ENCODE data around the gene SQOR. TPM values are rescaled to one million over a fixed set of nuclear protein-coding genes. Genes with fewer than 3 reads are reported as not detected.

SQOR gene
- total RNA-seq, 4 donors from 2014 or later: 66.6 to 96.3 (median 87.1) TPM

- WGBS, 2 donors (ENCODE audit: low coverage in 1 of 2): 80 to 100% methylated on average over 2 of the region's 2 CpGs
- peaks cover 0 to 20% of the 10 kb centered on the region in 2 donors for H3K36me3 ChIP-seq
- no peak overlapping the region for H3K27ac ChIP-seq
Observed at GRCh38 chr15:45657254-45657653, 22.4 kb downstream of the SQOR start.

GRCh38 chr15:45657764-45658545 lies 23.1 kb downstream of the SQOR start:
- Histone ChIP-seq H3K27me3 (no peaks in the 10 kb centered on the region), H3K4me3 (no peak overlapping the region), H3K27ac (no peak overlapping the region), H3K4me1 (peaks cover 2 to 56% (median 18%) of the 10 kb centered on the region in 3 donors), H3K36me3 (peaks cover 0 to 27% of the 10 kb centered on the region in 2 donors), H3K9me3 (no peaks in the 10 kb centered on the region)
- no peak for ATAC-seq
- 43 to 82% methylated on average over 3 to 5 of the region's 8 CpGs for WGBS, 2 donors (ENCODE audit: low coverage in 1 of 2)
- TF ChIP-seq EP300 (IDR thresholded peaks at IDR 0.05): no peak
- TF ChIP-seq POLR2AphosphoS5 (IDR thresholded peaks at IDR 0.05): no peak
- no peak for TF ChIP-seq POLR2A (IDR thresholded peaks at IDR 0.05)
- TF ChIP-seq, protein P1, sequence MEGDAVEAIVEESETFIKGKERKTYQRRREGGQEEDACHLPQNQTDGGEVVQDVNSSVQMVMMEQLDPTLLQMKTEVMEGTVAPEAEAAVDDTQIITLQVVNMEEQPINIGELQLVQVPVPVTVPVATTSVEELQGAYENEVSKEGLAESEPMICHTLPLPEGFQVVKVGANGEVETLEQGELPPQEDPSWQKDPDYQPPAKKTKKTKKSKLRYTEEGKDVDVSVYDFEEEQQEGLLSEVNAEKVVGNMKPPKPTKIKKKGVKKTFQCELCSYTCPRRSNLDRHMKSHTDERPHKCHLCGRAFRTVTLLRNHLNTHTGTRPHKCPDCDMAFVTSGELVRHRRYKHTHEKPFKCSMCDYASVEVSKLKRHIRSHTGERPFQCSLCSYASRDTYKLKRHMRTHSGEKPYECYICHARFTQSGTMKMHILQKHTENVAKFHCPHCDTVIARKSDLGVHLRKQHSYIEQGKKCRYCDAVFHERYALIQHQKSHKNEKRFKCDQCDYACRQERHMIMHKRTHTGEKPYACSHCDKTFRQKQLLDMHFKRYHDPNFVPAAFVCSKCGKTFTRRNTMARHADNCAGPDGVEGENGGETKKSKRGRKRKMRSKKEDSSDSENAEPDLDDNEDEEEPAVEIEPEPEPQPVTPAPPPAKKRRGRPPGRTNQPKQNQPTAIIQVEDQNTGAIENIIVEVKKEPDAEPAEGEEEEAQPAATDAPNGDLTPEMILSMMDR (IDR thresholded peaks at IDR 0.05): no peak

More at GRCh38 chr15:45657254-45657653, 22.4 kb downstream of the SQOR start:
- Histone ChIP-seq H3K4me3 (no peak overlapping the region), H3K9me3 (no peaks in the 10 kb centered on the region), H3K27me3 (no peaks in the 10 kb centered on the region), H3K4me1 (peaks cover 2 to 56% (median 18%) of the 10 kb centered on the region in 3 donors)
- ATAC-seq: no peak
- TF ChIP-seq POLR2A (IDR thresholded peaks at IDR 0.05) (no peak), EP300 (IDR thresholded peaks at IDR 0.05) (no peak), POLR2AphosphoS5 (IDR thresholded peaks at IDR 0.05) (no peak)
- TF ChIP-seq, protein P1 (IDR thresholded peaks at IDR 0.05): no peak

DNA sequence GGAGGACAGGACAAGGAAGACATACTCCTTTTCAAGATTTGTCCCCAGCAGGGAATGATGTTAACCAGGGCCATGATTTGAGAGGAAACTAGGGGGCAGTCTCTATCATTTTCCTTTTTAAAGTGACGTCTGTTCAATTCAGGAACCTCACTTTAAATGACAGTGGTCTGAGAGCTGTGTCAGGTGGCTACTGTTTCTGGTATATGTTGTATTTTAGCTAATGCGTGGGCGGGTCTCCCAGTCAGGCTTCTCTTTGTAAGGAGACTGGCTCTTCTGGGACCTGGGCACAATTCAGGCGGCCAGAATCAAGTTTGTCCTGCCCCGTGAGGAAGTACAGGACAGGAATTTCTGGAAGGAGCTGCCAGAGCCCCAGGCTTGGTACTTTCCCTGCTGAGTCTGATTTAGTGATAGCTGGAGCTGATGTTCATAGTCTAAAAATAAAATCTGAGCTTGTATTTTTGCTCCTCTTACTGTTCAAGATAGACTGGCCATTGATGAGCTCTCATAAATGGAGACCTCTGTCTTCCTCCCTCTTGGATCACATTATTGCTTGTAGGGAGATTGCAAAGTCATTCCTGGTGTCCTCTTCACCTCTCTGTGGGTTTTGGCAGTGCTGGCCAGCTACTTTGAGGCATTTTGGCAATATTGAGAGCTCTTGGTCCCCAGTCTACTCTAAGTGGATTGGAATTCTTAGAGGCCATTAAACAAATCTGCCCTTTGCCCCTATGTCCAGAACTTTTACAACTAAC lies 25.6 kb downstream of the SQOR start:
- no peak for ATAC-seq
- 56 to 67% methylated on average over 2 to 3 of the region's 5 CpGs for WGBS, 2 donors (ENCODE audit: low coverage in 1 of 2)
- TF ChIP-seq POLR2AphosphoS5 (IDR thresholded peaks at IDR 0.05) (no peak), EP300 (IDR thresholded peaks at IDR 0.05) (no peak), POLR2A (IDR thresholded peaks at IDR 0.05) (no peak)
- TF ChIP-seq, protein P1 (IDR thresholded peaks at IDR 0.05): no peak
- peaks cover 2 to 39% (median 18%) of the 10 kb centered on the region in 3 donors for H3K4me1 ChIP-seq
- H3K27ac ChIP-seq: peak overlapping the region in 3 of 4 donors; percentile 2 to 31 (median 10)
- peaks cover 0 to 51% of the 10 kb centered on the region in 2 donors for H3K36me3 ChIP-seq
- H3K4me3 ChIP-seq: no peak overlapping the region
- H3K27me3 ChIP-seq: no peaks in the 10 kb centered on the region
- H3K9me3 ChIP-seq: no peaks in the 10 kb centered on the region

DNA sequence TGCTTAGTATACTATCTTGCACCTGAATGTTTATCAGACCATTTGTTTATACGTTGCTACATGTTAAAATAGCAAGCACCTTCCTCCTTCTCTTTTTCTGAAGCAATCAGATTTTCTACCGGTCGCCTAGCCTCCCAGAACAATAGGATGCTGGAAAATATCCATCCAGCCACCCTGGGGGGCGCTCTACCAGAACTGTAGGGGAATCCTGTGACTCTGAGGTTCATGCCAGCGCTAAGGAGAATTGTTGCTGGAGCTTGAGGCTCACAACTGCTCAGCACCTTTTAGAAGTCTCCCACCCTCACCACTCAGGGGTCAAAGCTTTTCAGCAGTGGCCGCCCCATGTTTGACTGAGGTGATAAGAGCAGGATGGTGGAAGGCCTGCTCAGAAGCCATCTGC lies 27.5 kb downstream of the SQOR start:
- no peaks in the 10 kb centered on the region for H3K27me3 ChIP-seq
- no peak overlapping the region for H3K27ac ChIP-seq
- H3K4me3 ChIP-seq: no peak overlapping the region
- no peak for ATAC-seq
- H3K9me3 ChIP-seq: no peaks in the 10 kb centered on the region
- H3K4me1 ChIP-seq: peaks cover 2 to 35% (median 18%) of the 10 kb centered on the region in 3 donors
- peaks cover 0 to 60% of the 10 kb centered on the region in 2 donors for H3K36me3 ChIP-seq
- TF ChIP-seq, protein P1 (IDR thresholded peaks at IDR 0.05): no peak
- TF ChIP-seq EP300 (IDR thresholded peaks at IDR 0.05): no peak
- WGBS, 2 donors (ENCODE audit: low coverage in 1 of 2): 73 to 91% methylated on average over 5 to 6 of the region's 6 CpGs

All from gastroesophageal sphincter (tissue), 4 donors.